IMR-90 (cell line): ENCODE data around the gene BAD. TPM values are rescaled to one million over a fixed set of nuclear protein-coding genes. Genes with fewer than 3 reads are reported as not detected.

Experiments
- ATAC-seq: fragments of 200-7000 bp; cut with Tn5 transposase; 2 replicates; pipeline ENCODE4 v1.9.1; 2020; ENCODE audit warnings: low read depth, mild to moderate bottlenecking, moderate library complexity
- BruUV-seq: library from RNA; stranded (reverse); fragments of 400-500 nt; replicated peaks from 2 replicates; lab custom pipeline; 2021; lab: Mats Ljungman, UMichigan
- CTCF ChIA-PET: fragments of 300-600 bp; formaldehyde crosslinking; extraction: SDS; loops from one replicate; lab custom pipeline; 2021; ENCODE audit warnings: antibody characterized with exemption; lab: Yijun Ruan, JAX
- POLR2A ChIA-PET: fragments of 300-600 bp; sonication (Branson Sonifier 250); formaldehyde crosslinking; loops from one replicate; lab custom pipeline; 2022; ENCODE audit warnings: antibody characterized with exemption; ENCODE audit not compliant: unreplicated experiment; lab: Charles Lee
- DNase-seq: peaks from one replicate; pipeline ENCODE4 v3.0.0; 2013
- H2AFZ ChIP-seq: replicated peaks from 2 replicates; pipeline ENCODE3; 2013; ENCODE audit warnings: low read length, mild to moderate bottlenecking; ENCODE audit not compliant: poor library complexity
- H2AK5ac ChIP-seq: 2 replicates; pipeline ENCODE4 v1.6.1; 2013; ENCODE audit warnings: low read depth, low read length, inconsistent platforms
- H2AK9ac ChIP-seq: replicated peaks from 2 replicates; pipeline ENCODE3; 2013; ENCODE audit warnings: mild to moderate bottlenecking, low read depth, low read length, moderate library complexity; ENCODE audit not compliant: poor library complexity
- H2BK120ac ChIP-seq: 2 replicates; pipeline ENCODE4 v1.6.1; 2013; ENCODE audit warnings: low read depth, low read length, inconsistent platforms
- H2BK15ac ChIP-seq: 3 replicates; pipeline ENCODE4 v1.6.1; 2013; ENCODE audit warnings: low read depth, low read length, inconsistent platforms
- H2BK20ac ChIP-seq: 2 replicates; pipeline ENCODE4 v1.6.1; 2013; ENCODE audit warnings: low read depth, mild to moderate bottlenecking, inconsistent platforms, low read length, moderate library complexity
- H2BK5ac ChIP-seq: 2 replicates; pipeline ENCODE4 v1.6.1; 2013; ENCODE audit warnings: mild to moderate bottlenecking, low read depth, low read length, inconsistent platforms; ENCODE audit not compliant: poor library complexity, severe bottlenecking
- H3K14ac ChIP-seq: replicated peaks from 2 replicates; pipeline ENCODE4 v1.6.1; 2013; ENCODE audit warnings: low read depth, low read length, inconsistent platforms
- H3K18ac ChIP-seq: 2 replicates; pipeline ENCODE4 v1.6.1; 2013; ENCODE audit warnings: low read depth, low read length, control low read depth
- H3K23ac ChIP-seq: 2 replicates; pipeline ENCODE4 v1.6.1; 2013; ENCODE audit warnings: low read depth, low read length, inconsistent platforms
- H3K27ac ChIP-seq: 2 replicates; pipeline ENCODE4 v1.5.1; 2013; ENCODE audit warnings: mild to moderate bottlenecking, control low read depth, low read length; ENCODE audit not compliant: insufficient read depth
- H3K27me3 ChIP-seq: 2 replicates; pipeline ENCODE4 v1.6.1; 2013; ENCODE audit warnings: low read length; ENCODE audit not compliant: control insufficient read depth, insufficient read depth
- H3K36me3 ChIP-seq: 2 replicates; pipeline ENCODE4 v1.6.1; 2013; ENCODE audit warnings: low read length, mixed read lengths; ENCODE audit not compliant: control insufficient read depth, insufficient read depth
- H3K4ac ChIP-seq: 2 replicates; pipeline ENCODE4 v1.6.1; 2013; ENCODE audit warnings: low read depth, low read length, inconsistent platforms
- H3K4me1 ChIP-seq: 2 replicates; pipeline ENCODE4 v1.6.1; 2013; ENCODE audit warnings: low read length, mixed read lengths; ENCODE audit not compliant: control insufficient read depth, insufficient read depth
- H3K4me2 ChIP-seq: 2 replicates; pipeline ENCODE4 v1.6.1; 2013; ENCODE audit warnings: low read depth, mild to moderate bottlenecking, control low read depth, low read length, moderate library complexity
- H3K4me3 ChIP-seq: 2 replicates; pipeline ENCODE4 v1.5.1; 2013; ENCODE audit warnings: low read depth, mild to moderate bottlenecking, control low read depth, low read length, moderate library complexity; ENCODE audit not compliant: insufficient read depth
- H3K56ac ChIP-seq: 2 replicates; pipeline ENCODE4 v1.6.1; 2013; ENCODE audit warnings: low read length, inconsistent platforms; ENCODE audit not compliant: insufficient read depth; ENCODE audit errors: extremely low read depth
- H3K79me1 ChIP-seq, 2 experiments: 2 replicates each; pipeline ENCODE4 v1.6.1; 2013; ENCODE audit warnings: low read length in 2 of 2, inconsistent platforms in 1 of 2, low read depth in 1 of 2
- H3K9ac ChIP-seq: 2 replicates; pipeline ENCODE4 v1.6.1; 2013; ENCODE audit warnings: low read depth, low read length, control low read depth
- H3K9me1 ChIP-seq: 2 replicates; pipeline ENCODE4 v1.6.1; 2013; ENCODE audit warnings: low read length, inconsistent platforms; ENCODE audit not compliant: insufficient read depth
- H3K9me3 ChIP-seq: 2 replicates; pipeline ENCODE4 v1.6.1; 2013; ENCODE audit warnings: low read length; ENCODE audit not compliant: control insufficient read depth, insufficient read depth
- H4K20me1 ChIP-seq: 2 replicates; pipeline ENCODE4 v1.6.1; 2013; ENCODE audit warnings: low read length, inconsistent platforms; ENCODE audit not compliant: insufficient read depth
- H4K5ac ChIP-seq: 2 replicates; pipeline ENCODE4 v1.6.1; 2013; ENCODE audit warnings: mild to moderate bottlenecking, low read depth, low read length, control low read depth
- H4K8ac ChIP-seq, 2 experiments: 2 replicates each; pipeline ENCODE4 v1.6.1; 2013; ENCODE audit warnings: low read depth in 2 of 2, low read length in 2 of 2, control low read depth in 1 of 2, inconsistent platforms in 1 of 2
- H4K91ac ChIP-seq: 2 replicates; pipeline ENCODE4 v1.6.1; 2013; ENCODE audit warnings: low read depth, low read length, inconsistent platforms; ENCODE audit not compliant: insufficient read depth
- CEBPB ChIP-seq: IDR thresholded peaks from 2 replicates; pipeline ENCODE4 v1.6.1; 2012; ENCODE audit warnings: low read depth, low read length, improper control_type of control experiment
- CTCF ChIP-seq: conservative IDR thresholded peaks from 2 replicates; pipeline ENCODE4 v1.5.1; 2012; ENCODE audit warnings: mild to moderate bottlenecking, low read depth, low read length, improper control_type of control experiment
- ELK1 ChIP-seq: fragments of 150-350 bp; IDR thresholded peaks from 2 replicates; pipeline ENCODE4 v1.6.1; 2016; ENCODE audit warnings: low read depth, mild to moderate bottlenecking, low read length, moderate library complexity, borderline replicate concordance
- FOS ChIP-seq: fragments of 150-350 bp; IDR thresholded peaks from 2 replicates; pipeline ENCODE4 v1.6.1; 2016; ENCODE audit warnings: low read depth, low read length
- MAFK ChIP-seq: IDR thresholded peaks from 2 replicates; pipeline ENCODE4 v1.6.1; 2012; ENCODE audit warnings: low read depth, low read length, improper control_type of control experiment
- MAZ ChIP-seq: IDR thresholded peaks from 2 replicates; pipeline ENCODE4 v1.6.1; 2012; ENCODE audit warnings: low read depth, mild to moderate bottlenecking, low read length, improper control_type of control experiment, moderate library complexity, borderline replicate concordance
- NFE2L2 ChIP-seq: fragments of 150-350 bp; IDR thresholded peaks from 2 replicates; pipeline ENCODE4 v1.6.1; 2016; ENCODE audit warnings: low read depth, mild to moderate bottlenecking, low read length
- POLR2A ChIP-seq: IDR thresholded peaks from 2 replicates; pipeline ENCODE4 v1.6.1; 2012; ENCODE audit warnings: mild to moderate bottlenecking, low read depth, low read length
- RCOR1 ChIP-seq: IDR thresholded peaks from 2 replicates; pipeline ENCODE4 v1.6.1; 2012; ENCODE audit warnings: mild to moderate bottlenecking, low read length, improper control_type of control experiment; ENCODE audit not compliant: insufficient replicate concordance
- SMC3 ChIP-seq: fragments of 150-350 bp; IDR thresholded peaks from 2 replicates; pipeline ENCODE4 v1.6.1; 2016; ENCODE audit warnings: low read depth, mild to moderate bottlenecking, antibody characterized with exemption, low read length, moderate library complexity
- USF2 ChIP-seq: fragments of 150-350 bp; IDR thresholded peaks from 2 replicates; pipeline ENCODE4 v1.6.1; 2017; ENCODE audit warnings: mild to moderate bottlenecking, antibody characterized with exemption, low read length, low read depth
- WGBS, 2 experiments: methylation state at CpG; one replicate each; pipeline versions ENCODE4 v1.1.5 to v1.1.7; 2013; ENCODE audit warnings: missing lambda C conversion rate in 2 of 2; ENCODE audit not compliant: insufficient read length in 1 of 2; ENCODE audit errors: extremely low coverage in 2 of 2; 5-methylcytosine and 5-hydroxymethylcytosine counted together
- dilution Hi-C: fragments of 300-500 bp; cut with HindIII; formaldehyde crosslinking; loops from one replicate; pipeline ENCODE4 v1.14.3; 2018; ENCODE audit warnings: low sequenced_read_pairs; ENCODE audit not compliant: unreplicated experiment
- in situ Hi-C: fragments of 300-500 bp; cut with MboI; formaldehyde crosslinking; loops from 3 replicates; pipeline ENCODE4 v1.14.3; 2019; ENCODE audit warnings: low sequenced_read_pairs, inconsistent platforms, mixed read lengths
- intact Hi-C: fragments of 100-400 bp; cut with micrococcal nuclease; formaldehyde crosslinking; loops from 2 replicates; pipeline ENCODE4 v1.10.0; 2022
- polyA plus RNA-seq, 3 experiments: library from polyadenylated mRNA; depleted of rRNA; stranded (reverse); fragments of >200 nt; gene quantifications; 2 replicates each; pipeline ENCODE4 v1.2.3, GENCODE V29; 2012; ENCODE audit warnings: low replicate concordance in 1 of 3
- total RNA-seq: library from RNA; depleted of rRNA; stranded (reverse); fragments of >200 nt; gene quantifications from 2 replicates; pipeline ENCODE4 v1.2.3, GENCODE V29; 2012

The BAD gene
- total and polyA plus RNA-seq, 2 of the 4 experiments (the other 2 are of a cell fraction), result 30.3 to 68.0 TPM

GRCh38 chr11:64304316-64305072 lies 20.0 kb upstream of the BAD start (continued):
- TF ChIP-seq USF2, result peak; percentile 70
- TF ChIP-seq MAFK, result no peak
- TF ChIP-seq RCOR1, result no peak

GRCh38 chr11:64304032-64304315 lies 19.5 kb upstream of the BAD start:
- intact Hi-C loops, result loop anchor here (1.0 to 10.0 kb wide), 3 partner anchors 27 to 299 kb away; partner anchors contain the start of gene DNAJC4
- H4K20me1 ChIP-seq, result peaks cover 11% of the 10 kb centered on the region
- in situ Hi-C loops, result loop anchor here (5.0 kb wide), 1 partner anchor 102 kb away; no protein-coding TSS in a partner anchor
- H3K56ac ChIP-seq, result no peak overlapping the region
- peak overlapping the region; percentile 67; the same call in 1 of the 2 replicates for H2AK5ac ChIP-seq
- H2BK20ac ChIP-seq, result no peak overlapping the region
- no peaks in the 10 kb centered on the region for H3K9me3 ChIP-seq
- peak overlapping the region; percentile 71 for H2AK9ac ChIP-seq
- H2BK120ac ChIP-seq, result no peak overlapping the region
- H3K27me3 ChIP-seq, result peaks cover 19% of the 10 kb centered on the region
- no peak overlapping the region for H4K91ac ChIP-seq
- H2BK15ac ChIP-seq, result no peak overlapping the region
- ChIA-PET CTCF (interaction anchor here (0.9 to 1.8 kb wide), 4 partner anchors 27 to 100 kb away, joined by 4 to 13 read pairs (median 6); no protein-coding TSS in a partner anchor), POLR2A (no interaction called here)
- no peak overlapping the region for H3K27ac ChIP-seq
- H3K9me1 ChIP-seq, result no peaks in the 10 kb centered on the region
- peaks cover 12% of the 10 kb centered on the region for H3K4me1 ChIP-seq
- H3K14ac ChIP-seq, result no peak overlapping the region
- WGBS, 2 experiments, result 20% methylated on average over 1 of the region's 5 CpGs; no CpG with 5 or more reads in 1 of the 2 experiments
- TF ChIP-seq MAFK (no peak), NFE2L2 (no peak), MAZ (no peak), POLR2A (no peak), CEBPB (no peak), CTCF (no peak), FOS (no peak), ELK1 (no peak), SMC3 (no peak)
- peak overlapping the region; percentile 94 for H2AFZ ChIP-seq
- no peaks in the 10 kb centered on the region for H3K36me3 ChIP-seq
- no peak overlapping the region for H3K4me3 ChIP-seq
- peaks cover 14 to 20% of the 10 kb centered on the region in 2 experiments; a peak in 3 of 4 replicates for H3K79me1 ChIP-seq
- no peak overlapping the region for H4K5ac ChIP-seq
- peak overlapping the region; percentile 49; the same call in 1 of the 2 replicates for H3K4ac ChIP-seq
- no TSS peak for BruUV-seq
- no peak overlapping the region for H2BK5ac ChIP-seq
- H3K23ac ChIP-seq, result no peak overlapping the region; the same call in 1 of the 2 replicates
- ATAC-seq, result no peak
- H3K9ac ChIP-seq, result no peak overlapping the region
- dilution Hi-C loops, result no loop called here
- no peak overlapping the region for H3K18ac ChIP-seq
- peak overlapping the region in 1 of 2 experiments; percentile 26; a peak in 1 of 4 replicates for H4K8ac ChIP-seq
- peak overlapping the region; percentile 54; the same call in 1 of the 2 replicates for H3K4me2 ChIP-seq
- no peak for DNase-seq
